ENCODE data around the gene ADGRG1. TPM values are rescaled to one million over a fixed set of nuclear protein-coding genes. Genes with fewer than 3 reads are reported as not detected.

ADGRG1 gene
- total RNA-seq, 1 experiment from 2014 or later = 10.2 TPM

GRCh38 chr16:57695680-57696069 lies 67.2 kb downstream of the ADGRG1 start:
- TF ChIP-seq, protein P1, sequence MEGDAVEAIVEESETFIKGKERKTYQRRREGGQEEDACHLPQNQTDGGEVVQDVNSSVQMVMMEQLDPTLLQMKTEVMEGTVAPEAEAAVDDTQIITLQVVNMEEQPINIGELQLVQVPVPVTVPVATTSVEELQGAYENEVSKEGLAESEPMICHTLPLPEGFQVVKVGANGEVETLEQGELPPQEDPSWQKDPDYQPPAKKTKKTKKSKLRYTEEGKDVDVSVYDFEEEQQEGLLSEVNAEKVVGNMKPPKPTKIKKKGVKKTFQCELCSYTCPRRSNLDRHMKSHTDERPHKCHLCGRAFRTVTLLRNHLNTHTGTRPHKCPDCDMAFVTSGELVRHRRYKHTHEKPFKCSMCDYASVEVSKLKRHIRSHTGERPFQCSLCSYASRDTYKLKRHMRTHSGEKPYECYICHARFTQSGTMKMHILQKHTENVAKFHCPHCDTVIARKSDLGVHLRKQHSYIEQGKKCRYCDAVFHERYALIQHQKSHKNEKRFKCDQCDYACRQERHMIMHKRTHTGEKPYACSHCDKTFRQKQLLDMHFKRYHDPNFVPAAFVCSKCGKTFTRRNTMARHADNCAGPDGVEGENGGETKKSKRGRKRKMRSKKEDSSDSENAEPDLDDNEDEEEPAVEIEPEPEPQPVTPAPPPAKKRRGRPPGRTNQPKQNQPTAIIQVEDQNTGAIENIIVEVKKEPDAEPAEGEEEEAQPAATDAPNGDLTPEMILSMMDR (IDR thresholded peaks at IDR 0.05; ENCODE audit: unreplicated experiment) = no peak
- intact Hi-C loops (cut with micrococcal nuclease) = no loop called here
- POLR2A ChIA-PET = no interaction called here
- no peak for DNase-seq (ENCODE audit: unreplicated experiment)
- no peaks in the 10 kb centered on the region for H3K9me3 Mint-ChIP-seq (ENCODE audit: unreplicated experiment)
- H3K36me3 Mint-ChIP-seq (ENCODE audit: insufficient read depth, unreplicated experiment) = no peaks in the 10 kb centered on the region
- no peaks in the 10 kb centered on the region for H3K4me1 Mint-ChIP-seq (ENCODE audit: insufficient read depth, unreplicated experiment)
- no TSS peak for BruUV-seq (replicated peaks)
- H3K27ac Mint-ChIP-seq (ENCODE audit: low read depth, unreplicated experiment) = no peak overlapping the region
- H3K27me3 Mint-ChIP-seq (ENCODE audit: insufficient read depth, unreplicated experiment) = peaks cover 20% of the 10 kb centered on the region
- CTCF ChIA-PET = interaction anchor here (0.6 to 0.9 kb wide), 2 partner anchors 24 to 114 kb away, joined by 3 read pairs; no protein-coding TSS in a partner anchor
- no peak overlapping the region for H3K4me3 Mint-ChIP-seq (ENCODE audit: unreplicated experiment)

- Mint-ChIP-seq H3K4me1 (ENCODE audit: insufficient read depth, unreplicated experiment) (no peaks in the 10 kb centered on the region), H3K4me3 (ENCODE audit: unreplicated experiment) (no peak overlapping the region), H3K36me3 (ENCODE audit: insufficient read depth, unreplicated experiment) (no peaks in the 10 kb centered on the region), H3K27ac (ENCODE audit: low read depth, unreplicated experiment) (no peak overlapping the region), H3K9me3 (ENCODE audit: unreplicated experiment) (no peaks in the 10 kb centered on the region), H3K27me3 (ENCODE audit: insufficient read depth, unreplicated experiment) (peaks cover 20% of the 10 kb centered on the region)
- ChIA-PET POLR2A (no interaction called here), CTCF (interaction anchor here (0.9 kb wide), 1 partner anchor 114 kb away, joined by 3 read pairs; no protein-coding TSS in a partner anchor)
- intact Hi-C loops (cut with micrococcal nuclease) = no loop called here
- BruUV-seq (replicated peaks) = no TSS peak
- DNase-seq (ENCODE audit: unreplicated experiment) = no peak
- TF ChIP-seq, protein P1 (IDR thresholded peaks at IDR 0.05; ENCODE audit: unreplicated experiment) = no peak
Observed at GRCh38 chr16:57696240-57696639, 67.8 kb downstream of the ADGRG1 start.

GRCh38 chr16:57697896-57698537 lies 69.6 kb downstream of the ADGRG1 start:
- TF ChIP-seq, protein P1 (IDR thresholded peaks at IDR 0.05; ENCODE audit: unreplicated experiment) = no peak
- Mint-ChIP-seq H3K27ac (ENCODE audit: low read depth, unreplicated experiment) (no peak overlapping the region), H3K4me3 (ENCODE audit: unreplicated experiment) (no peak overlapping the region), H3K27me3 (ENCODE audit: insufficient read depth, unreplicated experiment) (peaks cover 6% of the 10 kb centered on the region), H3K9me3 (ENCODE audit: unreplicated experiment) (no peaks in the 10 kb centered on the region), H3K4me1 (ENCODE audit: insufficient read depth, unreplicated experiment) (no peaks in the 10 kb centered on the region), H3K36me3 (ENCODE audit: insufficient read depth, unreplicated experiment) (no peaks in the 10 kb centered on the region)
- no TSS peak for BruUV-seq (replicated peaks)
- POLR2A ChIA-PET = no interaction called here
- no peak for DNase-seq (ENCODE audit: unreplicated experiment)
- intact Hi-C loops (cut with micrococcal nuclease) = no loop called here
- CTCF ChIA-PET = no interaction called here

GRCh38 chr16:57698812-57699405 lies 70.5 kb downstream of the ADGRG1 start:
- intact Hi-C loops (cut with micrococcal nuclease) = no loop called here
- no peak for DNase-seq (ENCODE audit: unreplicated experiment)
- H3K27ac Mint-ChIP-seq (ENCODE audit: low read depth, unreplicated experiment) = no peak overlapping the region
- ChIA-PET CTCF (no interaction called here), POLR2A (no interaction called here)
- BruUV-seq (replicated peaks) = no TSS peak
- H3K36me3 Mint-ChIP-seq (ENCODE audit: insufficient read depth, unreplicated experiment) = no peaks in the 10 kb centered on the region
- TF ChIP-seq, protein P1 (IDR thresholded peaks at IDR 0.05; ENCODE audit: unreplicated experiment) = no peak
- H3K4me1 Mint-ChIP-seq (ENCODE audit: insufficient read depth, unreplicated experiment) = no peaks in the 10 kb centered on the region
- H3K27me3 Mint-ChIP-seq (ENCODE audit: insufficient read depth, unreplicated experiment) = peaks cover 2% of the 10 kb centered on the region
- no peak overlapping the region for H3K4me3 Mint-ChIP-seq (ENCODE audit: unreplicated experiment)
- H3K9me3 Mint-ChIP-seq (ENCODE audit: unreplicated experiment) = no peaks in the 10 kb centered on the region
